Activated CD8-positive, alpha-beta memory T cell treated with anti-CD3 and anti-CD28 coated beads, Interleukin-2, amount 50 U/mL, for 24 hours (primary cell): ENCODE results near the gene CEP131.

Source experiments
- DNase-seq: peaks from one replicate; pipeline ENCODE4 v3.0.0-alpha.2; 2020; ENCODE audit errors: extremely low read depth

CEP131 gene

DNA sequence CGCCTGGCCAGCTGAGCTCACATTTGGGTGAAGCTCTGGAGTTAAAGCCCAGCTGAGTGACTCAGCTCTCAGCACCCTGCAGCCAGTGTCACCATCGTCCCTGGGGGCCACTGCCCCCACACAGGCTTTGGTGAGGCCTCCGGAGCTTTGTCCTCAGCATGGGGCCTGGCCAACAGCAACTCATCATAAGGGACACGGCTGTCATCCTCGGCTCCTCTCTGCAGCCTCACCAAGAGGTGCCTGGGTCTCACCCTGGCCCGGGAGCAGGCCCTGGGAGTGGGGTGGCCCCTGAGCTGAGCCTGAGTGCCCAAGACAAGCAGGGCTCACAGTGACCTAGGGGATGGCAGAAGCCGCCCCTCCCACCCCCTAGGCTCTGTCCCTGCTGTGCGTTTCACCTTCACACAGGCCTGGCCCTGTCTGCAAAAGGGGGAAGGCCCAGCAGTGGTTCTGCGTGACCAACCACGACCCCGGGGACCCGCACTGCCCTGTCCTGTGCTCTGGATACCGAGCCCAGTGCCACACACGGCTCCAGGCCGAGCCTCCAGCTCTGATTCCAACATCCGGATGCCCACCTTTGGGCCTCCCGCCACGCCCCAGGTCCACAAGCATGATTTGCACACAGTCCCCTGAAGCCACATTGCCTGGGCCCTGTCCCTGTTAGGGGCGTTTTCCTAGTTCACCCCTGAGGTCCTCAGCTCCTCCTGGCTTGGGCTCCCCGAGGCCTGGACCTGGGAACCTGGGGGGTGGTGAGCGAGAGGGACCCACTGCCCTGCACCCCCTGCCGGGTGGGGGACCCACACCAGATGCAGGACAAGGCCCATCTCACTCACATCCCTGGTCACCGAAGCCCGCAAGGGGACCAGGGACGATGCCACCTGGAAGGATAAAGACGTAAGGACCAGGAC, 34.9 kb downstream of the CEP131 start:
- no peak for DNase-seq

DNA sequence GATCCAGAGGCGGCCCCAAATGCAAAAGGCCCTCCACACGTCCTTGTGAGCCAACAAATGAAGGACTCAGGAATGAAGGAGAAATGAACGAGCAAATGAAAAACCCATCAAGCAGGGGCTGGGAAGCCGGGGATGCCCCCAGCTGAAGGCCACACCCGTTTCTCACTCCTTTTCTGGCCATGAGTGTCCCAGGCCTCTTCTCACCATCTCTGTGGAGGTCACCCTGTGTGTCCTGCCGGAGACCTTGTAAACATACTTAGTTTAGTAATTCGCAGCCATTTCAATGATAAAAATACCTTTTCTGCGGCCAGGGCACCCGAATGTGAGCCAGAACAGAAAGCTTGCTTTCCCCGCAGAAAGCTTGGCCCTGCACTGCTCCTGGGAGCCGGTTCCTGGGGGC, 35.6 kb downstream of the CEP131 start:
- no peak for DNase-seq

DNA sequence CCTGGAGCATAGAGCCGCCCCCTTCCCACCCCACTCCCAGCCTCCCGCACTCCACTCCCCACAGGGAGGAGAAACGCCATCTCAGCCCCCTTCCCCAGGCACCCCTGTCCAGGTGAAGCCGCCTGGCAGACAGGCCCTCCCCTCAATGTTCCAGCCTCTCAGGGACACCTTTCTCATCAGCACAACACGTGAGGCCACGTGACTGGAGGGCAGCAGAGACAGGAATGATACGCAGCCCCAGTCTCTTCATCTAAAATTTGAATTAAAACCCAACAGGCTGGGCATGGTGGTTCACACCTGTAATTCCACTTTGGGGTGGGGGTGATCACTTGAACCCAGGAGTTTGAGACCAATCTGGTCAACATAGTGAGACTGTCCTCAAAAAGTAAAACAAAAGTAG, 36.6 kb downstream of the CEP131 start:
- no peak for DNase-seq

DNA sequence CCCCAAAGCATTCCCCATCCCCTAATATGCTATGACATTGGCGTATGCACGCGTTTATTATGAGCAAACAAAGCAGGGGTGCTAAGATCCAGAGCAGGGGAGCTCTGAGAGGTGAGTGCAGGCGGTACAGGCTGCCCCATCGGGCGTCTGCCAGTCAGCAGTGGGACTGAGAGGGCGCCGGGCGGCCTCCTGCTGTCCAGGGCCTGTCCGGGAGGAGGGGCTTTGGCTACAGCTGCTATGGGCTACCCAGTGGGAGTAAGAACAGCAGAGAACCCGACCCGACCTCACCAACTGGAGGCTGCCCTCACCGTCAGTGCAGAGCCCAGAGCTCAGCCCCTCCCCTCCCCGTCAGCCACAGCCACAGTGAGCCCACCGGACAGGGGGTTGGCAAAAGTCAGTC, 38.2 kb downstream of the CEP131 start:
- no peak for DNase-seq

DNA sequence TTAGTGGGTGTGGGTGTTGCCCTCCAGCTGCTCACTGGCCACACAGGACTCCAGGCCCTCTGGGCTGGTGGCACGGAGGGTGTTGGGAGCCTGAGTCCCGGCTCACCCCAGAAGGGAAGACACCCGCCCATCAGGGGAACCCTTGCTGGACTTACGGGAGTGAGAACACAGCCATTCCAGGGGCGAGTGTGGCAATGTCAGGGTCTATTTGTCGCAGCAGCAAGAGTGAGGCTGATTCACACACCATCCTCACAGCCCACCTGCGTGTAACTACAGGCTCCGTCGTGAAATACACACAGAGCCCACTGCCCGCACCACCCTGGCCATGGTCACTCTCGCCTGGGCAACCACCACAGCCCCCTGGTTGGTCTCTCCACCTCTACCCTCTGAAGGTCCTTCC, 39.0 kb downstream of the CEP131 start:
- no peak for DNase-seq

DNA sequence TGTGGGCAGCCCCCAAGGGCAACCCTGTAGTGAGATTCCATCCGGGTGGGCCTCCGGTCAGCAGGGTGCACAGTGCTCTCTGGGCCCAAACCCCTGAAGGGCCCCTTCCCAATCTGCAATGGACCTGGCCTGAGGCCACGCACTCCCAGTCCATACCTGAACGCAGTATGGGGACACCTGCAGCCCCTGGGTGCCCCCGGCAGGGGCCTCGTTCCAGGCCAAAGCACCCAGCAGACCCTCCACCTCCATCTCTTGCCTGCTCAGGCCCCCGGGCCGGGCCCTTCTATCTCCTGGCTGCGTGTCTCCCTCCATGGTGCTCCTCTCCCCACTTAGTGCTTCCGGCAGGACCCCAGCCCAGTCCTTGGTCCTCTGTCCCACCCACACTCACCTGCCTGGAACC, 39.4 kb downstream of the CEP131 start:
- no peak for DNase-seq

DNA sequence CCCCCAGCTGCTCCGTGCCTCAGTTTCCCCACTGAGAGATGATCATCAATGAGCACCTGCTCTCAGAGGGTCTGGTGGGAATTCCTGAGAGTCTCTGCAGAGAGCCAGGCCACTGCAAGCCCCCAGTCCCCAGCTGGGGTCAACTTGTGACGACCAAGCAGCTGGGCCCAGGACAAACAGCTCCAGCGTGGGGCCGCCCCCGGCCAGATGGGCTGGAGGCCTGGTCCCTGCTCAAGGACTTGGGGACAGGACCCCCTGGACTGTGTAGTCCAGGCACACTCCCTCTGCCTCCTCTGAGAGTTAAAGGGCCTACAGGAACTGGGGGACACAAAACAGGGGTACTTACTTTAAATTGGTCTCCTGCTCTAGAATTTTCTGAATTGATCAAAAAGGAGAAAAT, 40.2 kb downstream of the CEP131 start:
- DNase-seq: no peak

DNA sequence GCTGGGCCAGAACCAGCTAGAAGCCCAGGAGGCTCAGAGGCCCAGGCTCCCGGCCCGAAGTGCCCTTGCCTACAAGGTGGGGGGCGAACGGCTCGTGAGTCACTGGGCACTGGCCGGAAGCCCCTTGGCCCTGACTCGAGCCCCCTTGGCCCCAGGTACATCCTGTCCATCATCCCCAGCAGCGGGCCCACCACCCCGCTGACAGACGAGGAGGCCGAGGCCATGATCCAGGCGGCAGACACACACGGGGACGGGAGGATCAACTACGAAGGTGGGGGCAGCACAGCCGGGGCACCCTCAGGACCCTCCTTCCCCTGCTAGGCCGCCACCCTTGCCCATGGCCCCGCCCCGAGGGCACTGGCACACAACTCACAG, 41.0 kb downstream of the CEP131 start:
- DNase-seq: no peak

DNA sequence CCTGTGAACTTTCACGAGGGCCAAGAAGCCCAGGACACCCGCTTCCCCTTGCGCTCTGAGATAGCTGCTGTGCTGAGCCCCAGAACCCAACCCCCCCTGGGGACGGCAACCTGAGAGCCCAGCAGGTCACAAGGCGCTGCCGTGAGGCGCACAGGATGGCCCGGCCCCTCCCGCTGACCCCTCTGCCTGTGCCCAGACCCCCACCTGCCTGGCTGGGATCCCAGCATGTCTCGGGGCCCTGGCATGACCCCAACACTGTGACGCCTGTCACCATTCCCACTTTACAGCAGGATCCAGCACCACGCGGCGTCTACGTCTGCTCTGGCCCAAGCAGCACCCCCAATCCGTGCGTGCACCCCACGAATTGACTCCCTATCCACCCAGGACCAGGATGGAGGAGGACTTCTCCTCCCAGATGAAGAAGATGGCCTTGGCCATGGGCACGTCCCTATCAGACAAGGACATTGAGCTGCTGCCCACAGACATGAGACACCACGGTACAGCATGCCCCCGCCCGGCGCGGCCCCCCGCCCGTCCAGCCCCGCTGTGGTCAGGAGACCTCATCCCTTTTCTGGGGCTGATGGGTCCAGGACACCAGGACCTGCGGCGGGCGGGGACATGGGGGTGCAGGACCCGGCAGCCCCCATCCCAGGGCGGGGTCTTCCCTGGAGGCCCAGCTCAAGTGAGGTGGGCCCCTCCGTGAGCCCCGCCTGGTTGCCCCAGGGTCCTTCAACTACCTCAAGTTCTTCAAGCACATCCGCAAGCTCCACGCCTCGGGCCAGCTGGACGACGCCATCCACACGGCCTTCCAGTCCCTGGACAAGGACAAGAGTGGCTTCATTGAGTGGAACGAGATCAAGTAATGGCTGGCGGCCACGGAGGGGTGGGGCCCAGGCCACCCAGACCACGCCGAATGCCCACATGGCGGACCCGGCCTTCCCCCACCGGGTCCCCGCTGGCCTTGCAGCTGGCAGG, 41.6 kb downstream of the CEP131 start:
- DNase-seq: no peak

DNA sequence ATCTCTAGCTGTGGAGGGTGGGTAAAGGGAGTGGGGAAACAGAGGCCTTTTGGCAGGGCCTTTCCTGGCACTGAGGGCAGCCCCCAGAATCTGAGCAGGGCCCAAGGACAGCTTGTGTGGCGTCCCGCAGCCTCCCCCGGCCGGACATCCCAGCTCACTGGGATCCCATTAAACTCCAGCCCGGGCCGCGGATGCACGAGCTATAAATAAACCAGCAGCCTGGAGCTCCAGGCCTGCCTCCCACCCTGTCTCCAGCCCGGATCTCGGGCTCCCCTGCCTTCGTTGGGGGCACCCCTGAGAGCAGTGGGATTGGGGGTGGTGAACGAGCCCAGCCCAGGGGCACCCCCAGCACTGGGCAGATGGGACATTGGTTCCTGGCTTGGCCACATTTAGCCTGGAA, 42.9 kb downstream of the CEP131 start:
- DNase-seq: no peak

DNA sequence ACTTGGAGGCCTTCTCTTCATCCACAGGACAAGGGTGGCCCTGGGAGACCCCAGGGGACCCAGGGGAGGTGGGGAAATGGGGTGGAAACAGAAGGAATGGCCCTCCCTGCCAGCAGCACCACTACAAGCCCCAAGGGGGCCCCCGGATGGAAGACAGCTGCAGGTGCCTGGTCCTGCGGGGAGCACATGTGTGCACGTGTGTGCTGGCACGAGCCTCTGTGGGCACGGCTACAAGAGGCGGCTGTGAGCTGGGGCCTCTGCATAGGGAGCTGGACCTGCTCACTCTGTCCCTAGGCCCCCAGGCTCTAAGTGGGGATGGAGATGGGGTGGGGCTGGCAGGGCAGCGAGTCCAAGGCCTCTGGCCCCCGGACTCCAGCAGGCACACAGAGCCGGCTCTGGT, 43.5 kb downstream of the CEP131 start:
- no peak for DNase-seq

DNA sequence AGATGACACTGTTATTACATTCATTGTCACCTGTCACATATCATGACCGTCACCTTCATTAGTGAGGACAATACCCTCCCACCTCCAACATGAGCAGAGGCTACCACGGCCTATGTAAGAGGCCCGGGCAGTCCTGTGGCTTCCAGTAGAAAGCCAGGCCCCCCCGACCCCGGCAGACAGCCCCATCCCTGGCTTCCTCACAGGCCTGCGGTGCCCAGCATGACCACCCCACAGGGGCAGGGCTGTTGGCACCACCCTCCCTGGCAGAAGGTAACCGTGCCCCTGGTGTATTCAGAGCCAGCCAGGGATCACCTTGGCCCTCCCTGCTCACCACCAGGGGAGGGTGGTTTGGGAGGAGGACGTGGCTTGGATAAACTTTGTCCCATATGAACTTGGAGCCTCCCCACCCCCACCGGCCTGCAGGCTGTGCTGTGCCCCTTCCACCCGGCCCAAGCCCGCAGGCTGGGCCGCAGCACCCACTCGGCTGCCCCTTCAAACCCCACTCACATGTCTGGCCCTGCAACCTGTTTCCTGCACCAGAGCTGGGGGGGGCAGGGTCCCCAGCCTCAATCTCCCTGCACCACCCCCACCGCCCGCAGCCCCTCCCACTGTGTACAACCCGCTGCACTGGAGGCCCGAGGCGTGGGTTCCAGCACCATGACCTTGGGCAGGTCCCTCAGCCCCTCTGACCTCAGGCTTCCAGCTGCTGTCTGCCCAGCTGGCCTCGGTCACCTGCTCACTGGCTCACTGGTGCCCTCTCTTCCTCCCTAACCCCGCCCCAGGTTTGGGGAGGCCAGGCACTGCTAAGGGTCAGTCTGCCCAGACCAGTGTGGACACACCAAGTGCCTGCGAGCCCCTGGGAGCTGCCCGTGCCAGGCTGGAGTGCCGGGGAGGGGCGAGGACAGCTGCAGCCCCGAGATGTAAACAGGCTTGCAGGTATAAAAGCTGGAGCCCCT, 44.4 kb downstream of the CEP131 start:
- DNase-seq: no peak

DNA sequence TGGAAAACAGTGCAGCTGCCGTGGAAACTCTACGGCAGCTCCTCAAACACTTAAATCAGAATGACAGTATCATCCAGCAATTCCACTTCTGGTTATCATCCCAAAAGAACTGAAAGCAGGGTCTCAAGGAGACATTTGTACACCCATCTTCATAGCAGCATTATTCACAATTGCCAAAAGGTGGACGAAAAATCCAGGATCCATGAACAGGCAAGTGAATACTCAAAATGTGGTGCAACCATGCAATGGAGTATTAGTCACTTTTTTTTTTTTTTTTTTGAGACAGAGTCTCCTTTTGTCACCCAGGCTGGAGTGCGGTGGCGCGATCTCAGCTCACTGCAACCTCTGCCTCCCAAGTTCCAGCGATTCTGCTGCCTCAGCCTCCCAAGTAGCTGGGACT, 46.1 kb downstream of the CEP131 start:
- no peak for DNase-seq

DNA sequence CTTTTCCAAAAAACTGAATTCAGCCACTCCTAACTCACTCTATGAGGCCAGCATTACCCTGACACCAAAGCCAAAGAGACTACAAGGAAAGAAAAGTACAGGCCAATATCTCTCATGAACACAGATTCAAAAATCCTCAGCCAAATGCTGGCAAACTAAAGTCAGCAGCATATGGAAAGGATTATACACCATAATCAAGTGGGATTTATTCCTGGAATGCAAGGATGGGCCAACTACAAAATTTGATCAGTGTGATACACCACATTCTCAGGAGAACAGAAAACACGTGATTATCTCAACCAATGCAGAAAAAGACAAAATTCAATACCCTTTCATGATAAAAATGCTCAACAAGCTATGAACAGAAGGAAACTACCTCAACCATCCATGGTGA, 49.0 kb downstream of the CEP131 start:
- DNase-seq: no peak

DNA sequence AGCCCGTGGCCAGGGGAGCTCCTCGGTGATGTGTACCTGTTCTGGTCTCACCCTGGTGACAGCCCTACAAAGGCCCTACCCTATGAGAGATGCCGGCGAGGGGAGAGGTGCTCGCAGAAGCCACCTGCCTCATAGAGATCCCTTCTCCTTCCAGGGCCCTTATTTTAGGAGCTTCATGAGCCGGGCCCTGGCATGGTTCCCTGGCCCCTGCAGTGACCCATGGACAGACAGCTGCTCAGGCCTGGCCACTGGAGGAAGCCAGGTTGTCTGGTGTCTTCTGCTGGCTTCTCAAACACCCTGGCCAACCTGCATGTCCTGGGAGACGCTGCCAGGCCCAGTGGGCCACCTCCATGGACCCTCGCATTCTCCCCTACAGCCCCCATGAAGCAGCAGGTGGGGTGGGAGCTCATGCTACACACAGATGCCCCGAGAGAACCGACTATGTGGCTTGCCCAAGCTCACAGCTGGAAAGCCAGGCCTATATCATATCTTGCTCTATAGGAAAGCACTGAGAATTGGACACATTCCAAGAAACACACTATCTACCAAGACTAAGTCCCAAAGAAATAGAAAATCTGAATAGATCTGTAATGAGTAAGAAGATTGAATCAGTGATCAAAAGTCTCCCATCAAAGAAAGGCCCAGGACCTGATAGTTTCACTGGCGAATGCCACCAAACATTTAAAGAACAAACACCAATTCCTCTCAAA, 49.6 kb downstream of the CEP131 start:
- DNase-seq: no peak

DNA sequence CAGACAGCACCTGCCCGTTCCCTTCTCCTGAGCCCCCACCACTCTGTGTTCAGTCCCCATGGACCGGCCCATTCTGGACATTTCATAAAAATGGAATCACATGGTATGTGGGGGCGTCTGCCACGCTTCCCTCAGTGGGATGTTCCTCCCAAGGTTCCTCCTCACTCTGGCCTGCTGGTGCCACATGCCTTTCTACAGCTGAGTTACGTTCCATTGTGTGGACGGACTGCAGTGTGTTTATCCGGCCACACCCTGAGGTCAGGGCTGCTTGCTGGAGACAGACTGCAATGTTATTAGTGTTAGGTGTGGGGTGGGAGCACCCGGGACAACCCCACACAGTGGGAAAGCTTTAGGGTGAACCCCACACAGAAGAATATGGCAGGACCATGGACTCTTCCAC, 50.8 kb downstream of the CEP131 start:
- no peak for DNase-seq

DNA sequence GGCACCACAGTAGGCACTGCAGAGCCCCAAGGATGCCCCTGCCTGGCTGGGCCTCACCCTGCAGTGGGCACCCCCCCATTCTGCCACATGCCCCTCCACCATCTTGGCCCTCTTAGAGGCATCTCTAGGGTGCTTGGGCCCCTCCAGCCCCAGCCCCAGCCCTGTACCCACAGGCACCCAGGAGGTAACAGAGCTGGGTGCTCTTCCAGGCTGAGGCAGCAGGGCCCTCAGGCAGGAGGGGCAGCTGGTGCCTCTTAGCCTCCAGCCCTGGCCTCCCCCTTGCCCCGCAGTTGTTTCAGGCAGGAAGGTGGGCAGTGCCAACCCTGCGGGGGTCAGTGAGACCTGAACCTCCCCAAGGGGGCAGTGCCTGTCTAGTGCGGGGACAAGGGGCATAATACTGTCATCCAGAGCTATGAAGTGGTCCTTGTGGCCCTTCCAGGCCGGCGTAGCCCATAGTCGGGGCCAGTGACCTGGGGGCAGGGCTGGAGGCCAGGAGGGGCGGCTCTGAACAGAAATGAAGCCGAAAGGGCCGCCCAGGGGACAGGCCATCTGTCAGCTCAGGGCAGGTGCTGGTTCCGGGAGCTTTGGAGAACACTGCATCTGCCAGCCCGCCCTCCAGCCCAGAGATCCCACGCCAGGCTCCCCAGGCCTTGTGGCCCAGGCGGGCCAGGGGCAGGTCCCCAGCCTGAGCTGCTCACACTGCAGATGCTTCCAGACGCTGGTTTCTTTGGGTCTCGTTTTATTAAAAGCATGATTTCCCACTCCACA, 51.9 kb downstream of the CEP131 start:
- DNase-seq: no peak

DNA sequence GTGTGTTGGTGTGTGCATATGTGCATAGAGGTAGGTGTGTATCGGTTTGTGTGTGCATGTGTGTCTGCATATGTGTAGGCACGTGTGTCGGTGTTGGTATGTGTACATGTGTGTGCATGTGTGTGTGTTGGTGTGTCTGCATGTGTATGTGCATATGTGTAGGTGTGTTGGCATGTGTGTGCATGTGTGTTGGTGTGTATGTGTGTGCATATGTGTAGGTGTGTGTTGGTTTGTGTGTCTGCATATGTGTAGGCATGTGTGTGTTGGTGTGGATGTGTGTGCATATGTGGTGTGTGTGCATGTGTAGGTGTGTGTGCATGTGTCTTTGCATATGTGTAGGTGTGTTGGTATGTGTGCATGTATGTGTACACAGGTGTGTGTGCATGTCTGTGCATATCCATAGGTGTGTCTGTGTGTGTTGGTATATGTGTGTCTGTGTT, 52.9 kb downstream of the CEP131 start:
- DNase-seq: no peak

DNA sequence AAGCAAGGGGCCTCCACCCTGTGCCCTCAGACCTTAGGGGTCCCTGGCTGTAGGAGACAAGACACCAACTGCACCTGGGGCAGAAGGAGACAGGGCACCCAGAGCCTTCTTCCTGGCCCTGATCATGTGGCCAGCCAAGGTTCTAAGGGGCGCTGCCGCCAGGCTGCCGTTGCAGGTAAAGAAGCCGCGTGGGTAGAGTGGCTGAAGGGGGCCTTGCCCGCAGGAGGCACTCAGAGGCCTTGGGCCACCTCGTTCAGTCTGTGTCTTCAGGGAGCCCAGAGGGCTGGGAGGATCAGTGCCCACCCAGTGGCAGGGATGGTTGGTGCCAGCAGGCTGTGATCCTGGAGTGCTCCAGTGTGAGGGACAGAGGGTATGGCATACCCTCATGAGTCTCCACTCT, 55.1 kb downstream of the CEP131 start:
- no peak for DNase-seq

DNA sequence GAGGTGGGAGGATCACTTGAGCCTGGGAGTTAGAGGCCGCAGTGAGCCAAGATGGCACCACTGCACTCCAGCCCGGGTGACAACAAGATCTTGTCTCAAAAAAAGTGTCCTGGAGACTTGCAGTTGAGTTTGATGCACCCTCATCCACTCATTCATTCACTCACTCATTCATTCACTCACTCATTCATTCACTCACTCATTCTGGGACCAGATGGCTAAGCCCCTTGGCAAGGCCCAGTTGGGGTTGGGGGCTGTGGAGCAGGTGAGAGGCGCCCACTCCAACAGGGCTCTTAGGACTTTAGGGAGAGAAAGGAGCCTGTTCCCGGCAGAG, 55.6 kb downstream of the CEP131 start:
- DNase-seq: no peak
